Upper lobe of left lung (tissue), 4 donors: ENCODE results near the gene MCM5.

Experiments
- POLR2A ChIP-seq, 4 donors: fragments of 450-650 bp; IDR thresholded peaks; one replicate each; pipeline ENCODE4 v1.5.1; 2016 to 2017; ENCODE audit warnings: antibody characterized with exemption in 4 of 4, mild to moderate bottlenecking in 2 of 4
- TF ChIP-seq, protein P1 (sequence below), 6 experiments: fragments of 450-650 bp in 4 of 6; fragments of 200-600 bp in 2 of 6; sonication (generic) in 2 of 6; IDR thresholded peaks; one replicate each; pipeline ENCODE4 v1.5.1; 2016 to 2019; ENCODE audit warnings: antibody characterized with exemption in 6 of 6

DNA sequence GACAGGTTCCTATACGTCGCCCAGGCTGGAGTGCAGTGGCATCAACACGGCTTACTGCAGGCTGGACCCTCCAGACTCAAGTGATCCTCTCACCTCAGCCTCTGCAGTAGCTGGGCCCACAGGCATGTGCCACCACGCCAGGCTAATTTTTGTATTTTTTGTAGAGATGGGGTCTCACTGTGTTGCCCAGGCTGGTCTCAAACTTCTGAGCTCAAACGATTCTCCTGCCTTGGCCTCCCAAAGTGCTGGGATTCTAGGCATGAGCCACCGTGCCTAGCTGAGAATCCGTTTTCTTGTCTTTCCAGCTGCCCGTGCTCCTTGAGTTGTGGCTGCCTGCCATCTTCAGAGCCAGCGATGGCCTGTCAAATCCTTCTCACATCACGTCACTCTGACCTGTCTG lies 56.8 kb downstream of the MCM5 start:
- TF ChIP-seq, protein P1, sequence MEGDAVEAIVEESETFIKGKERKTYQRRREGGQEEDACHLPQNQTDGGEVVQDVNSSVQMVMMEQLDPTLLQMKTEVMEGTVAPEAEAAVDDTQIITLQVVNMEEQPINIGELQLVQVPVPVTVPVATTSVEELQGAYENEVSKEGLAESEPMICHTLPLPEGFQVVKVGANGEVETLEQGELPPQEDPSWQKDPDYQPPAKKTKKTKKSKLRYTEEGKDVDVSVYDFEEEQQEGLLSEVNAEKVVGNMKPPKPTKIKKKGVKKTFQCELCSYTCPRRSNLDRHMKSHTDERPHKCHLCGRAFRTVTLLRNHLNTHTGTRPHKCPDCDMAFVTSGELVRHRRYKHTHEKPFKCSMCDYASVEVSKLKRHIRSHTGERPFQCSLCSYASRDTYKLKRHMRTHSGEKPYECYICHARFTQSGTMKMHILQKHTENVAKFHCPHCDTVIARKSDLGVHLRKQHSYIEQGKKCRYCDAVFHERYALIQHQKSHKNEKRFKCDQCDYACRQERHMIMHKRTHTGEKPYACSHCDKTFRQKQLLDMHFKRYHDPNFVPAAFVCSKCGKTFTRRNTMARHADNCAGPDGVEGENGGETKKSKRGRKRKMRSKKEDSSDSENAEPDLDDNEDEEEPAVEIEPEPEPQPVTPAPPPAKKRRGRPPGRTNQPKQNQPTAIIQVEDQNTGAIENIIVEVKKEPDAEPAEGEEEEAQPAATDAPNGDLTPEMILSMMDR (IDR thresholded peaks at IDR 0.05), result no peak
- TF ChIP-seq POLR2A (IDR thresholded peaks at IDR 0.05), result no peak
